ENCODE measurements around the gene APOBEC4. TPM values are rescaled to one million over a fixed set of nuclear protein-coding genes. Genes with fewer than 3 reads are reported as not detected.
A peak's percentile ranks its signal among the peaks of the same experiment; 100 is the strongest.

The APOBEC4 gene
- total and polyA plus RNA-seq, 3 donors from 2014 or later, result 4.9 to 23.7 (median 5.0) TPM

DNA sequence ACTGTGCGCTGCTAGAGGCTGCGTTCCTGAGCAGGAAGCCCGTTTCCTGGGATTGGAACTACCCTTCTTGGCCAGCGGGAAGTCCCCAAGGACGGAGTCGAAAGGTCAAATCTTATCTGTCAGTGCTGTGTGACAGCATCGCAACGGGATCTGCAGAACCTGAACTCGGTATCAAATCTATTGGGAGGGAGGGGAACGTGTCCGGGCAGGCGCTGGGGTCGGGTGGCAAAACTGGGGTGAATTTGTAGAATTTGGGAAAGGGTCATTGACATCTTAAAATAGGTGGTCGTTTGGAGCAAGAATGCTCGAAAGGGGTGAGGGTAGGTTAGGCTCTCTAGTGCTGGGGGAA, 16.8 kb downstream of the APOBEC4 start:
- DNase-seq, result no peak
- H3K4me3 ChIP-seq, result peak overlapping the region; percentile 74 to 99
- 2 to 3% methylated on average over 15 of the region's 15 CpGs for WGBS, 2 donors
- intact Hi-C loops (cut with DNase I; ENCODE audit: low total_unique reads), result no loop called here
- peak overlapping the region; percentile 57 to 97 for H3K27ac ChIP-seq
- TF ChIP-seq POLR2A (IDR thresholded peaks at IDR 0.05), result no peak
- TF ChIP-seq, protein P1, sequence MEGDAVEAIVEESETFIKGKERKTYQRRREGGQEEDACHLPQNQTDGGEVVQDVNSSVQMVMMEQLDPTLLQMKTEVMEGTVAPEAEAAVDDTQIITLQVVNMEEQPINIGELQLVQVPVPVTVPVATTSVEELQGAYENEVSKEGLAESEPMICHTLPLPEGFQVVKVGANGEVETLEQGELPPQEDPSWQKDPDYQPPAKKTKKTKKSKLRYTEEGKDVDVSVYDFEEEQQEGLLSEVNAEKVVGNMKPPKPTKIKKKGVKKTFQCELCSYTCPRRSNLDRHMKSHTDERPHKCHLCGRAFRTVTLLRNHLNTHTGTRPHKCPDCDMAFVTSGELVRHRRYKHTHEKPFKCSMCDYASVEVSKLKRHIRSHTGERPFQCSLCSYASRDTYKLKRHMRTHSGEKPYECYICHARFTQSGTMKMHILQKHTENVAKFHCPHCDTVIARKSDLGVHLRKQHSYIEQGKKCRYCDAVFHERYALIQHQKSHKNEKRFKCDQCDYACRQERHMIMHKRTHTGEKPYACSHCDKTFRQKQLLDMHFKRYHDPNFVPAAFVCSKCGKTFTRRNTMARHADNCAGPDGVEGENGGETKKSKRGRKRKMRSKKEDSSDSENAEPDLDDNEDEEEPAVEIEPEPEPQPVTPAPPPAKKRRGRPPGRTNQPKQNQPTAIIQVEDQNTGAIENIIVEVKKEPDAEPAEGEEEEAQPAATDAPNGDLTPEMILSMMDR (IDR thresholded peaks at IDR 0.05), result no peak
- no peaks in the 10 kb centered on the region for H3K27me3 ChIP-seq
- no peaks in the 10 kb centered on the region for H3K9me3 ChIP-seq
- peaks cover 28% of the 10 kb centered on the region for H3K4me1 ChIP-seq
- H3K36me3 ChIP-seq (ENCODE audit: low read depth, missing control alignments), result no peaks in the 10 kb centered on the region

DNA sequence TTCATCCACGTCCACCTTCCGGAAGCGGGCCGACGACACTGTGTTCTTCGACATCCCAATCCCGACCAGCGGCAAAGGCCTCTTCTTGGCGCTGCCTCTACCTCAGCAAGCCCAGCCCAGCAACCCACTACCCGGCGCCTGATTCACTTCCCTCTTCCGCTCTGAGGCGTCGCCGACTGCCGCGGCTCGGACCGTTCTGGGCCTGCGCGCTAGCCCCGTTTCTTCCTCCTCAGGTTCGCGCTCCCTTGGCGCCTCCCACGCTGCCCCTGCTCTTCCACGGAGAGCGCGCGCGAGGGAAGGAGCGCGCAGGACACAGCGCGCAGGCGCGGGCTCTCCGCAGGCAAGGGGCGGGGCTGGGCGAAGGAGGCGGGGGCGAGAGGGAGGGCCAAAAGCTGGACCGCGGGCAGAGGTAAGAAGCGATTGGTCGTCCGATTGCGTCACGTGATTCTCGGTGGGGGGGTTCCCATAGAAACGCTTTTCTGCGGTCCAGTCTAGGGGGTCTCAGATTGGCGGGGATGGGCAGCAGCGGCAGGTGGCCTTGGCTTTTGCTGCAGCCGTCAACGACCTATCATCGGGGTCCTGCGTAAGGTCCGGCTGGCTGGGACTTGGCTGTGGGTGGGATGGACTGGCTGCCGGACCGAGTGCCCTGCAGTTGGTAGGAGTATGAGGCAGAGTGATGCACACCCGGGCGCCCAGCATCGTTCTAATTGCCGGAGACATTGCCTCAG, 17.3 kb downstream of the APOBEC4 start, which contains the start of gene ARPC5:
Gene ARPC5 (minus strand): TSS at position 178 of the 728 bp plus-strand sequence. CDS start 124 bp downstream, at position 54.
- H3K9me3 ChIP-seq, result no peaks in the 10 kb centered on the region
- no peaks in the 10 kb centered on the region for H3K36me3 ChIP-seq (ENCODE audit: low read depth, missing control alignments)
- peak within 1 kb of the TSS; percentile 74 to 99 for H3K4me3 ChIP-seq
- TF ChIP-seq, protein P1 (IDR thresholded peaks at IDR 0.05), result no peak
- peak; percentile 75 for TF ChIP-seq POLR2A (IDR thresholded peaks at IDR 0.05)
- H3K4me1 ChIP-seq, result peaks cover 33% of the 10 kb centered on the region
- DNase-seq, result peak; percentile 97
- peak within 1 kb of the TSS; percentile 96 to 97 for H3K27ac ChIP-seq
- intact Hi-C loops (cut with DNase I; ENCODE audit: low total_unique reads), result no loop called here
- H3K27me3 ChIP-seq, result no peaks in the 10 kb centered on the region
- 0 to 1% methylated on average over 22 to 65 of the region's 65 CpGs for whole genome bisulfite sequencing, 2 donors

DNA sequence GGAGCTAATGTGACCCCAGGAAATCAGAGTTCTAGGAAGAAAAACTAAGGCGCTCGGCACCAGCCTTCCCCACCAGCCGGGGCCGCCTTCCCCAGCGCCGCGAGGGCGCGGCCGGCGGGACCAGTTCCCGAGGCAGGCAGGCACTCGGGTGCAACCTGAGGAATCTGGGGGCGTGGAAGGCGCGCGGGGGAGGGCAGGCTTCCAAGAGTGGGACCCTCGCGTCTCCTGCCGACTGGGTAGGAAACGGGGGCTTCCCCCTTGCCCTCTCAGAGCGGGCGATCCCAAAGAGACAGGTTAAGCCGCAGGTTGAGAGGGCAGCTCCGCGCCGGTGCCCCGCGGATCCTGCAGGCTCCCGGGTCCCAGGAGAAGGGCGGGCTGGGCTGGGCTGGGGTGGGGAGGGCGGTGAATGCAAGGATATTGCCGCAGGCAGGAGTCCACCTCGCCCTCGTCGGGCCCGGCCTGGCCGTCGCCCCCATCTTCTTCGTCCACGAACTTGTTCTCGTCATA, 18.0 kb downstream of the APOBEC4 start:
- Histone ChIP-seq H3K36me3 (ENCODE audit: low read depth, missing control alignments) (no peaks in the 10 kb centered on the region), H3K9me3 (no peaks in the 10 kb centered on the region), H3K27ac (peak overlapping the region; percentile 96 to 97), H3K4me3 (peak overlapping the region; percentile 74 to 99), H3K27me3 (no peaks in the 10 kb centered on the region), H3K4me1 (peaks cover 38% of the 10 kb centered on the region)
- intact Hi-C loops (cut with DNase I; ENCODE audit: low total_unique reads), result no loop called here
- peak; percentile 48 for DNase-seq
- TF ChIP-seq POLR2A (IDR thresholded peaks at IDR 0.05), result no peak
- TF ChIP-seq, protein P1 (IDR thresholded peaks at IDR 0.05), result no peak
- WGBS, 2 donors, result 0% methylated on average over 11 to 37 of the region's 42 CpGs

DNA sequence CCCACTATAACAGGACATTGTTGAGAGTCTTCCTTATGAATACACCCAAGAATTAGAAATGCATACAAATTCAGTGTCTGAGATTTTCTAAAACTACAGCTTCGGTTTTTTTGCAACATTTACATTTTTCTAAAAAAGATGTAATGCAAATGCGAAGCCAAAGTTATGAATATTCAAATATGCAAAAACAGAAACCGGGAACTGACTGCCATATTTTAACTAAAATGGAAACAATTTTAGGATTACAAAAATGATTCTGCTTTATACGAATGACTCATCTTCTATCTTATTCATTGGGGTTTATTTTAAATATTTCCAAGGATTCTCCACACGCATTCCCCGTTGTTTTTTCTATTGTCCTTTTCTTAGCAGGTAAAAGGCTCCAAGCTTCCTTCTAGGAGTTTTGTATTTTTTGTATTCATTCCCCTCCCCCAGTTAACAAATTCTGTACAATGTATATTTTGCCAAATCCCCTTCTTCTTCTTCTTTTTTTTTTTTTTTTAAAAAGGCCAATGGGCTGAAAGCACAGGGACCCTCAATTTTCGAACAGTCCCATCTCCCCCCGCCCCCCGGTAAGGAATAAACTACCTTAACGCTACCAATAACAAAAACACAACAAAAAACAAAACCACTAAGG, 18.6 kb downstream of the APOBEC4 start:
- intact Hi-C loops (cut with DNase I; ENCODE audit: low total_unique reads), result no loop called here
- no peaks in the 10 kb centered on the region for H3K9me3 ChIP-seq
- no peak for DNase-seq
- peak overlapping the region; percentile 96 to 97 for H3K27ac ChIP-seq
- TF ChIP-seq, protein P1 (IDR thresholded peaks at IDR 0.05), result no peak
- no peak for TF ChIP-seq POLR2A (IDR thresholded peaks at IDR 0.05)
- no peaks in the 10 kb centered on the region for H3K27me3 ChIP-seq
- peaks cover 38% of the 10 kb centered on the region for H3K4me1 ChIP-seq
- H3K36me3 ChIP-seq (ENCODE audit: low read depth, missing control alignments), result no peaks in the 10 kb centered on the region
- peak overlapping the region; percentile 74 to 99 for H3K4me3 ChIP-seq
- 1 to 2% methylated on average over 10 of the region's 10 CpGs for whole genome bisulfite sequencing, 2 donors
